T-helper 2 cell treated with Interferon-gamma antibody and Interleukin-4, amounts not matched to agents 100 ng/mL and 5 ng/mL, for 36 hours (primary cell): ENCODE measurements around the gene DPP10. TPM values are rescaled to one million over a fixed set of nuclear protein-coding genes. Genes with fewer than 3 reads are reported as not detected.
"Not testable (repeated sequence)": the region's sequence is repeated elsewhere in the genome, so short reads cannot be mapped to it uniquely, and the experiment has no call there.

Source experiments
- intact Hi-C: fragments of 100-400 bp; cut with micrococcal nuclease; formaldehyde crosslinking; loops from one replicate; pipeline ENCODE4 v1.15.1; 2023
- total RNA-seq: library from RNA; stranded (reverse); gene quantifications from 2 replicates; pipeline ENCODE4 v1.2.3, GENCODE V29; 2022

The DPP10 gene
- total RNA-seq, 1 donor from 2014 or later, result not detected

- intact Hi-C loops, result no loop called here
Measured at GRCh38 chr2:114507744-114508143, 65.3 kb downstream of the DPP10 start.

GRCh38 chr2:114515882-114516281 lies 73.4 kb downstream of the DPP10 start:
- intact Hi-C loops, result no loop called here

GRCh38 chr2:114517580-114517979 lies 75.1 kb downstream of the DPP10 start:
- intact Hi-C loops, result no loop called here

GRCh38 chr2:114518738-114519137 lies 76.3 kb downstream of the DPP10 start:
- intact Hi-C loops, result no loop called here

- intact Hi-C loops, result not testable (repeated sequence)
Measured at GRCh38 chr2:114522612-114523011, 80.2 kb downstream of the DPP10 start.

GRCh38 chr2:114525955-114526354 lies 83.5 kb downstream of the DPP10 start:
- intact Hi-C loops, result no loop called here

- intact Hi-C loops, result no loop called here
Measured at GRCh38 chr2:114526841-114527240, 84.4 kb downstream of the DPP10 start.

- intact Hi-C loops, result no loop called here
Measured at GRCh38 chr2:114527330-114527983, 85.0 kb downstream of the DPP10 start.

- intact Hi-C loops, result no loop called here
Measured at GRCh38 chr2:114534116-114535084, 92.0 kb downstream of the DPP10 start.

GRCh38 chr2:114537777-114538176 lies 95.3 kb downstream of the DPP10 start:
- intact Hi-C loops, result no loop called here

GRCh38 chr2:114542695-114543094 lies 100.3 kb downstream of the DPP10 start:
- intact Hi-C loops, result no loop called here

GRCh38 chr2:114543236-114543766 lies 100.9 kb downstream of the DPP10 start:
- intact Hi-C loops, result no loop called here

GRCh38 chr2:114545052-114545451 lies 102.6 kb downstream of the DPP10 start:
- intact Hi-C loops, result no loop called here

- intact Hi-C loops, result no loop called here
Measured at GRCh38 chr2:114546531-114546930, 104.1 kb downstream of the DPP10 start.

GRCh38 chr2:114548151-114548550 lies 105.7 kb downstream of the DPP10 start:
- intact Hi-C loops, result no loop called here

- intact Hi-C loops, result no loop called here
Measured at GRCh38 chr2:114550364-114550763, 107.9 kb downstream of the DPP10 start.

GRCh38 chr2:114550895-114551793 lies 108.7 kb downstream of the DPP10 start:
- intact Hi-C loops, result no loop called here

- intact Hi-C loops, result no loop called here
Measured at GRCh38 chr2:114553027-114553426, 110.6 kb downstream of the DPP10 start.

- intact Hi-C loops, result no loop called here
Measured at GRCh38 chr2:114569166-114569565, 126.7 kb downstream of the DPP10 start.

GRCh38 chr2:114577657-114578056 lies 135.2 kb downstream of the DPP10 start:
- intact Hi-C loops, result no loop called here

GRCh38 chr2:114579542-114579941 lies 137.1 kb downstream of the DPP10 start:
- intact Hi-C loops, result no loop called here
